HepG2 (cell line): ENCODE results near the gene SSBP4. TPM values are rescaled to one million over a fixed set of nuclear protein-coding genes. Genes with fewer than 3 reads are reported as not detected.

Source experiments
- ETV5 ChIP-seq: IDR thresholded peaks from 2 replicates; pipeline ENCODE4 v1.6.1; 2018; ENCODE audit warnings: missing biosample characterization, missing genetic modification reagents, inconsistent platforms, borderline replicate concordance
- HMGXB4 ChIP-seq, 2 experiments: sonication (generic) in 1 of 2; formaldehyde crosslinking in 1 of 2; IDR thresholded peaks; 2 replicates each; pipeline versions ENCODE4 v1.4.0 to v1.6.1; 2018 to 2020; ENCODE audit warnings: missing genetic modification reagents in 2 of 2, borderline replicate concordance in 1 of 2, low read depth in 1 of 2, mild to moderate bottlenecking in 1 of 2, missing biosample characterization in 1 of 2
- HNF4G ChIP-seq, 2 experiments: sonication (generic) in 1 of 2; formaldehyde crosslinking in 1 of 2; IDR thresholded peaks; 2 replicates each; pipeline versions ENCODE4 v1.4.0 to v1.6.1; 2011 to 2020; ENCODE audit warnings: borderline replicate concordance in 2 of 2, low read depth in 2 of 2, mild to moderate bottlenecking in 2 of 2, low read length in 1 of 2, missing genetic modification reagents in 1 of 2, moderate library complexity in 1 of 2
- MYNN ChIP-seq: sonication (generic); formaldehyde crosslinking; IDR thresholded peaks from 2 replicates; pipeline ENCODE4 v1.4.0; 2020; ENCODE audit warnings: mild to moderate bottlenecking, low read depth, missing genetic modification reagents
- NONO ChIP-seq, 2 experiments: fragments of 450-650 bp in 1 of 2; sonication (generic) in 1 of 2; formaldehyde crosslinking in 1 of 2; IDR thresholded peaks in 1 of 2; conservative IDR thresholded peaks in 1 of 2; 2 replicates each; pipeline versions ENCODE4 v1.6.1 to v1.8.0; 2017 to 2022; ENCODE audit warnings: mild to moderate bottlenecking in 1 of 2, missing genetic modification reagents in 1 of 2, moderate library complexity in 1 of 2
- NR1H2 ChIP-seq: sonication (generic); formaldehyde crosslinking; IDR thresholded peaks from 2 replicates; pipeline ENCODE4 v1.8.1; 2022; ENCODE audit warnings: low read depth, missing genetic modification reagents, borderline replicate concordance
- SIN3A ChIP-seq: IDR thresholded peaks from 2 replicates; pipeline ENCODE4 v1.6.1; 2011; ENCODE audit warnings: low read depth, mild to moderate bottlenecking, control low read depth, low read length, borderline replicate concordance
- SRSF1 ChIP-seq: fragments of 200-400 bp; formaldehyde crosslinking; optimal IDR thresholded peaks from 2 replicates; pipeline ENCODE3; 2017; ENCODE audit warnings: mild to moderate bottlenecking, low read depth, low read length, moderate library complexity
- SYNCRIP ChIP-seq: fragments of 200-400 bp; formaldehyde crosslinking; IDR thresholded peaks from 2 replicates; pipeline ENCODE4 v1.6.1; 2018; ENCODE audit warnings: mild to moderate bottlenecking, low read depth, low read length; ENCODE audit not compliant: insufficient read depth
- ZMAT3 ChIP-seq: sonication (generic); formaldehyde crosslinking; conservative IDR thresholded peaks from 2 replicates; pipeline ENCODE4 v1.7.0; 2021; ENCODE audit warnings: missing genetic modification reagents
- ZNF296 ChIP-seq: sonication (generic); formaldehyde crosslinking; conservative IDR thresholded peaks from 2 replicates; pipeline ENCODE4 v1.5.0; 2020; ENCODE audit warnings: mild to moderate bottlenecking, missing genetic modification reagents
- ZNF597 ChIP-seq: sonication (generic); formaldehyde crosslinking; IDR thresholded peaks from 2 replicates; pipeline ENCODE4 v1.5.0; 2020; ENCODE audit warnings: missing genetic modification reagents
- ZNF687 ChIP-seq: sonication (generic); formaldehyde crosslinking; IDR thresholded peaks from 2 replicates; pipeline ENCODE4 v1.5.1; 2020; ENCODE audit warnings: mild to moderate bottlenecking, missing genetic modification reagents, moderate library complexity
- ZNF703 ChIP-seq: sonication (generic); formaldehyde crosslinking; IDR thresholded peaks from 2 replicates; pipeline ENCODE4 v1.5.1; 2020; ENCODE audit warnings: missing genetic modification reagents, mild to moderate bottlenecking, moderate library complexity, borderline replicate concordance
- ZNF792 ChIP-seq: IDR thresholded peaks from 2 replicates; pipeline ENCODE4 v1.6.1; 2016
- ZSCAN22 ChIP-seq: sonication (generic); formaldehyde crosslinking; IDR thresholded peaks from 2 replicates; pipeline ENCODE4 v1.4.0; 2020; ENCODE audit warnings: mild to moderate bottlenecking, missing genetic modification reagents
- polyA plus RNA-seq, 8 experiments: library from polyadenylated mRNA; depleted of rRNA in 3 of 8; stranded (reverse) in 7 of 8; unstranded in 1 of 8; fragments of >200 nt; fragmentation: Illumina TruSeq in 4 of 8; extraction: Trizol in 4 of 8; gene quantifications; 2 replicates each; pipeline versions ENCODE4 v1.2.1 to v1.2.3, GENCODE V29; 2011 to 2016; ENCODE audit warnings: low read depth in 4 of 8, missing spikeins in 1 of 8, mixed read lengths in 1 of 8; ENCODE audit not compliant: insufficient read depth in 1 of 8
- total RNA-seq, 5 experiments: library from RNA; depleted of rRNA; stranded (reverse); fragments of >200 nt; fragmentation: Illumina TruSeq; extraction: Trizol; gene quantifications; 2 replicates each; pipeline ENCODE4 v1.2.3, GENCODE V29; 2016; ENCODE audit warnings: low read depth in 1 of 5

SSBP4 gene
- total and polyA plus RNA-seq, 2 of the 13 experiments (the other 11 are each of a cell fraction or from before 2014, with no cell fraction given) = 20.8 to 39.5 TPM

- TF ChIP-seq ZNF687 (CRISPR knock-in tag) = peak; percentile 89
- TF ChIP-seq ZSCAN22 (CRISPR knock-in tag) = peak; percentile 92
- TF ChIP-seq SYNCRIP = no peak
- no peak for TF ChIP-seq ZNF597 (CRISPR knock-in tag)
- 0 out of 2 replicates have a peak, but pooled peaks have one; percentile 38 for TF ChIP-seq ZMAT3 (CRISPR knock-in tag)
- no peak for TF ChIP-seq ZNF703 (CRISPR knock-in tag)
- TF ChIP-seq HNF4G (IDR thresholded peaks at IDR 0.05; ENCODE audit: borderline replicate concordance, low read depth, low read length) = no peak
- TF ChIP-seq HNF4G (CRISPR knock-in tag; IDR thresholded peaks at IDR 0.05; ENCODE audit: borderline replicate concordance, low read depth) = 0 out of 2 replicates have a peak, but pooled peaks have one; percentile 16
- 0 out of 4 replicates have a peak, but pooled peaks of 1 of the 2 experiments have one; percentile 29 for TF ChIP-seq HMGXB4 (CRISPR knock-in tag; IDR thresholded peaks at IDR 0.05; ENCODE audit: borderline replicate concordance in 1 of 2, low read depth in 1 of 2)
- 0 out of 2 replicates have a peak, but pooled peaks have one; percentile 46 for TF ChIP-seq SIN3A
- no peak for TF ChIP-seq ZNF792 (CRISPR knock-in tag)
- no peak for TF ChIP-seq MYNN (CRISPR knock-in tag)
- TF ChIP-seq SRSF1 = peak; percentile 80
- TF ChIP-seq ETV5 (CRISPR knock-in tag) = peak; percentile 90
- TF ChIP-seq ZNF296 (CRISPR knock-in tag) = 0 out of 2 replicates have a peak, but pooled peaks have one; percentile 56
- TF ChIP-seq NR1H2 (CRISPR knock-in tag) = no peak
- TF ChIP-seq NONO (IDR thresholded peaks at IDR 0.05) = no peak
- peak; percentile 20; the same call in 1 of the 2 replicates for TF ChIP-seq NONO (CRISPR knock-in tag; conservative IDR thresholded peaks at IDR 0.05)
Measured at GRCh38 chr19:18417250-18418028, 1.8 kb upstream of the SSBP4 start (continued).
